HG03066 (cell line): ENCODE results near the gene TIAM2.

ENCODE experiments used
- ATAC-seq: cut with Tn5 transposase; IDR thresholded peaks from one replicate; pipeline ENCODE4 v1.9.1; 2021; ENCODE audit warnings: low read depth; ENCODE audit not compliant: unreplicated experiment

The TIAM2 gene

DNA sequence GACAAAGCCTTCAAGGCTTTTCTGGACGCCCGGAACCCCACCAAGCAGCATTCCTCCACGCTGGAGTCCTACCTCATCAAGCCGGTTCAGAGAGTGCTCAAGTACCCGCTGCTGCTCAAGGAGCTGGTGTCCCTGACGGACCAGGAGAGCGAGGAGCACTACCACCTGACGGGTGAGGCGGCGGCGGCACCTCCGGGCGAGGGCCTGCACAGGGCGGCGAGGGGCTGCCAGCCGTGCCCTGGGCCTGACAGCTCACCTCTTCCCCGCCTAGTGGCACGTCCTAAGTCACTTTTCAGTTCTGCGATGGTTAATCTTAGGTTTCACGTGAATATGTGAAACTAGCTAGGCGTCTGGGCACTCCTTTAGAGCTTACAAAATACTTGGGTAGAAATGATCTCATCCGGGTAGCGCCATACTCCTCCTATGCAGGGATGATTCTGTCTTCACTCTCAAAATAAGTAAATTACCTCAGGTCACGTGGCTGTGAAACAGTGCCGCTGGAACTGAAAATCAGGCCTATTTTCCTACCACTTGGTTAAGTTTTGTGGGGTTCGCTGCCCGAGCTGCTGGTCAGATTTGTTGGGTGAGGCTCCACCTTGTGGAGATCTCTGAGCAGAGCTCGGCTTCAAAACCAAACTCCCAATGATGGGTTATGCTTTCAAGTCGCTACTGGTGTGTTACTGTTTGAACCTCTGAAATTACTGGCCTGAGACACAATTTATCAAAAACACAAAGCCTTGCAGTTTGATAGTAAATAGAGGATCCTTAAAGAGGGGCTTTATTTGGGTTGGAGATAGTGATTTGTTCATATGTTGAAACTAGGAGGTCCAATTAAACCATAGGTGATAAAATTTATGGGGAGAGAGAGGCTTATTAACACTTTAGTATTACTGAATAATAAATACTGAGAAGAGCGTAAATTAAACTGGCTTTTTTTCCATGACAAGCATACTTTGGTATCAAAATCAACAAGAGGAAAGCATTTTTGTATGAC lies 253.2 kb downstream of the TIAM2 start:
- ATAC-seq: no peak

DNA sequence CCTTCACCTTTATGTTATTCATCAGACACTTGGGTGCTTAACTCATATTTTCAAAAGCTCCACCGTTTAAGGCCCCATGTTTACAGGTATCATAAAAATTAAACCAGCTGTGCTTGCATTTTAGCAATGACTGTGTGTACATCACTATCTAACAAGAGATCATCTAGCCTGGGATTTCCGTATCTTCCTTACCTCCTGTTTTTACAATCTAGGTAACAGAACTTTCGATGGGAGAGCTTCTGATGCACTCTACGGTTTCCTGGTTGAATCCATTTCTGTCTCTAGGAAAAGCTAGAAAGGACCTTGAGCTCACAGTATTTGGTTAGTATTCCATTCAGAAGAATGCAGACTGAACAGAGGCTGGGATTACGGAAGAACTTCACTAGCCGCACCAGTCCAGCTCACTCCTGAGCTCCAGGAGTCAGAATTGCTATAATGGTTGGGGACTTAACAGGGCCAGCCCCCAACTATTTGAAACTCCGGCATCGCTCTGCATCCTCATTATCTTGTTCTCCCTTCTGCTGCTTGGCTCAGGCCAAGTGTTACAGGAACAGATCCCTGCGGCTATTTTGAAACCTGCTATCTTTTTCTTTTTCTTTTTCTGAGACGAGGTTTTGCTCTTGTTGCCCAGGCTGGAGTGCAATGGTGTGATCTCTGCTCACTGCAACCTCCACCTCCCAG lies 255.7 kb downstream of the TIAM2 start:
- ATAC-seq: no peak

DNA sequence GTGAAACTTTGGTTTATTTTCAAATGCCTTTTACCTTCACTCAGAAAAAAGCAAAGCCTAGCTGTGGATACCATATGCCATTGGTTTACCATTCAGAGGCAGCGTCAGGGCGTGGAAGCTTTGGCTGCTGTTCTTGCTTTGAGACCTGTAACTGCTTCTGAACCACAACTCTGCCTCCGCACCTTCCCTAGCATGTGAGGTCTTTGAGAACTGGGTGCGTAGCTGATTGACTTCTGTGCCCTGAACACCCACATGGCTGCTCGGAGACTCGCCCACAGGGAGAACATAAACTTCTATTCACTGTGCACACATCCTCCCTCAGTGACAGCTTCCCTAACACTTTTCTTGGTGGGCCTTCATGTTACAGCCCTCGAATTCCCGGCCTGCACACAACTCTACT lies 257.5 kb downstream of the TIAM2 start:
- no peak for ATAC-seq

DNA sequence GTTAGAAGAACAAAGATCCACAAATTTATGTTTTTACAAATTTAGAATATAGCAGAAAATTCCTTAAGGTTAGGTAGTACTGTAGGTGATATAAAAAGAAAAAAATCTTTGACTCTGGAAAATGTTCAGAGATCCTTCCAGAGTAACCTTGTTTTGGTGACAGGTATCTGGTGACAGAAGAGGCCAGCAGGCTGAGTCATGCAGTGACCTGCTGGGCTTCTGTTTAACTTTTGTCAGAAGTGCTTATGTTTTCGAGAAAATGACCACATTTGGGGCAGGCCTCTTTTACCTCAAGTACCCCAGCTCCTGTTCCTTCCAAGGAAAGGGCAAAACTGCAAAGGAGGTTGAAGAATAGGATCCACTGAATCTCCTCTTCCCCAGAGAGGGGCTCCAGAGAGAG lies 258.2 kb downstream of the TIAM2 start:
- ATAC-seq: no peak

DNA sequence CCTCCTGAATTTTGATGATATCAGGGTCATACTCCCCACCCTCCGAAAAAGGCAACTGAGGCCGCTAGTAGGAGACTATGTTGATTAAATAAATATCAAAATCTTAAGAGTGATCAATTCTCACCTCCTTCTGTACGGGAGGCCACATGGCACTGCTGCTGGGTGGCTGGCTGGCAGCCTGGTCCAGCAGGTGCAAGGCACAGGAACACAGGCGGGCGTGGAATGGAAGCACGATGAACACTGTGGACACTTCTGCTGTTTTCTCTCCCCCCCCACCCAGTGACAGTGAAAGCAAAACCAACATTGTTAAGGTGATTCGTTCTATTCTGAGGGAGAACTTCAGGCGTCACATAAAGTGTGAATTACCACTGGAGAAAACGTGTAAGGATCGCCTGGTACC lies 259.0 kb downstream of the TIAM2 start:
- no peak for ATAC-seq

DNA sequence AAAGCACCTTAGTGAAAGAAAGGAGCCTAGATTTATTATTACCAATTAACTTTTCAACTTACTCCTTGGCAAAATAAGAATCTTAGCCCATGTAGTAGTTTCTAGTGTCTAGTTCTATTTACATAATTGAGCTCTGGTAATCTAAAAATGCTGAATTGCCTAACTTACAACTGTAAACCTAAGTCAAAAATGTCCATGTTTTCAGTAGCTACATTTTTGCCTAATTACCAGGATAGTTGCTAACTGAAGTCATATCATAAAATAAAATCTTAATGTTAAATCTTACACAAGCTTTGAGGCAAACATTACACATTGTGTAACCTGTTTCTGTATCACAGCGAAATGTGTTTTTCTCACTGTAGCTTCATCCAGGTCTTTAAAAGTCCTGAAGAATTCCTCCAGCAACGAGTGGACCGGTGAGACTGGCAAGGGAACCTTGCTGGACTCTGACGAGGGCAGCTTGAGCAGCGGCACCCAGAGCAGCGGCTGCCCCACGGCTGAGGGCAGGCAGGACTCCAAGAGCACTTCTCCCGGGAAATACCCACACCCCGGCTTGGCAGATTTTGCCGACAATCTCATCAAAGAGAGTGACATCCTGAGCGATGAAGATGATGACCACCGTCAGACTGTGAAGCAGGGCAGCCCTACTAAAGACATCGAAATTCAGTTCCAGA lies 261.1 kb downstream of the TIAM2 start:
- no peak for ATAC-seq

DNA sequence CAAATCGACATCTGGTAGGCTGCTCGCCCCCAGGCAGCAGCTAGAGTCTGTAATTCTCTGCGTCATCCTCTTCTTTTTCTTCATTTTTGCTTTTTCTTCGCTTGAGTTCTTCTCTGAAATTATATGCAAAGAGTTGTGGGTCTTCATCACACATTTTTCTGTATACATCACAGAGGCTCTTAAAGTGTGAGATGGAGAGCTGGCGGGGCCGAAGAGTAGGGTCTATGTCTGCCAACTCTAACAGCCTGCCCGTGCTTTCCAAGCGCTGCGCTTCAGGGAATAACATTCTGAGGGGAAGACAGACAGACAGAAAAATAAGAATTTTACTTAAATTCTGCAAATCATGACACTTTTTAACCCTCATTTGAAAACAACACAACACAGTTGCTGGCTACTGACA lies 262.7 kb downstream of the TIAM2 start:
- ATAC-seq: no peak

DNA sequence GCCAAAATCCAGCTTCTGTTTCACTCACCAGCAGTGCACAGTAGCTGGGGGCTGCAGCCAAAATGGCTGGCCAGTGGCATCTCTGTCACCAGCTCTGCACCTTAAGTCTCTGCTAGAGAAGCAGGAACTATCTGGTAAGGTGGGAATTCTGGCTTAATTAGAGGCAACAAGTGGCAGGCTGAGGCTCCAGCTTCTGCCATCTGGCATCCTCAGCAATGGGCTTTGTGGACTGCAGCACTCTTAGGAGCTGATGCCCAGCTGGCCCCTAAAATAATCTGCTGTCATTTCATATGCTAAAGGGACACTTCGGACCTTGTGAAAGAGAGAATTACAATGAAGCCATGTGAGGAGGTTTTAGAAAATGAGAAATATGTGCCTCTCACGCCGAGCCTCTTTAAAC lies 264.1 kb downstream of the TIAM2 start:
- no peak for ATAC-seq

DNA sequence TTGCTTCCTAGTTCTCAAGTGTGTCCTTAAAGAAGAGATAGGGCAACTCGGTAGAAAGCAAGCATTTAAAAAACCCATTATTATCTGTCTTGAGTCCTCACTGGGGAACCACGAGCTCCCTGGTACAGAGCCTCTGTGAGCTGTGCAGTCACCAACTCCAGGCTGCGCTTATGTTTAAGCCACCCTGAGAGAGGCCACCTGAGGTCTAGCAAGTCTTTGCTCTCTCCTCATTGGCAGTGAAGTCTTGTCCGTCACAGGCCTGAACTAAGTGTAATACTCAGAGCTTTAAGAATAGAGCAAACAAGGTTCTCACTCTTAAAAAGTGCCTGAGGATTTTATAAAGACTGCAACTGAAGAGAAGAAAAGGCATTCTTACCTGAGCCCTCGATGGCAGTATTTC lies 264.8 kb downstream of the TIAM2 start:
- ATAC-seq: no peak

DNA sequence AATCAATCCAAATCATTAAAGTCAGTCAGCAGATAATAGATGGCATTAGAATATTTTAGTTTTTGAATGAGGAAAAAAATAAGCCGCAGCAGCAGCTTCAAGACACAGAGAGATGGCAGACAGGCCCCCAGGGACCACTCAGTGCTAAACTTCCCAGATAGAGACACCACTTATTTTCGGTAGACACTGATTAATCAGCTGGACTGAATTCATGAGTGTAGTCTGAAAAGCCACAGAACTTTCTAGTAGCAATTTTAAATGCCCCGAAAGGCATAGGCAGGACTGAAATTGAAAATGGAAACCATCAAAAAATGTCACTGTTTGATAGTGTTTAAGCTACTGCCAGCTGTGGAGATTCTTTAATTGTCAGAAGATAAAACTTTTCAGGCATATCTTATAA lies 265.6 kb downstream of the TIAM2 start:
- ATAC-seq: no peak

DNA sequence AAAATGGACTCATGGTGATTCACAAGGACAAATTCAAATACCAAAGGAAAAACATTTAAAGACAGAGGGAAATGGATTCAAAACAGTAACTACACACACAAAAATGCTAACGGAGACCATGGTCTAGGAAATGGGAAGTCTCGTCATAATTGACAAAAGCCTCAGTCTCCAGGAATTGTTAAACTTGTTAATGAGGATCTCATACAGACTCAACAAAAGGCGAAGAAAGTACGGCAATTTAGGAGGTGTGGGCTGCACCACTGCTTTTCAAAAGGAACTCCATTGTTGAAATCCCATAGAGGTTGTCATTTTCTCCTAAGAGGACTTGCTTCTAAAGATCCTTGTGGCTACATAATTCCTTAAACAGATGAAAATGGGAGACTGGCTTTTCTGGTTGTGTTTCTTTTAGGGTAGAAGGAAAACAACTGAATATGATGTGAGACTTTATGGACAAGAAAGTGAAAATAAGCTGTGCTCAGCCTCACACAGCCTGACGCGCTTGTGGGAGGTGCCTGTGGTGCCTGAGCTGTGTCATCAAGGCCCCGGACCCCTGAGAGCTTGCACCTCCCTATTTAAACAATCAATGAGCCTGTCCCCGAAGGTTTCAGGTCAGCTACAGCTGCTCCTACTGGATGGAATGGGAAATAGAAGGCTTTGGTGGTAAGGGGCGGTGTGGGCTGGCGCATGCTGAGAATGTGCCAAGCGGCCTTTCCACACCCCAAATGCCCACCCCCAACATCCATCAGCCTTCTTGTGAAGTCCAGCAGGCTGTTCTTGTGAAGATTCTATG lies 266.2 kb downstream of the TIAM2 start:
- ATAC-seq: no peak

DNA sequence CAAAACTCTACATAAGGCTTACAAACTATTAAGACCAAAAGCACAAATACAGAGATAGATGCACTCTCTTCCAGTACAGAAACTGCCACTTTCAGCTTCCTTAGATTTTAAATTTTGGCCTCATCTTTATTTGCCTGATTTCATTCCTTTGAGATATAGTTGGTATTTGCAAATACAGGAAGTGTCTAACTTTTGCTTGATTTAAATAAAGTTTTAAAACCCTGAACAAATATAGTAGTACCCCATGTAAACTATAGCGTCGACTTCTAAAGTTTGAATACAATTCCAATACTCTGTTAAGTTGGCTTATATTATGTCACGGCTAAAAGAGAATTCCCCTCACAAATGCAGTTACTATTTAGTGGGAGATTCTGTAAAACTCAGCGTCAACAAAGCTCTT lies 267.5 kb downstream of the TIAM2 start:
- ATAC-seq: no peak

DNA sequence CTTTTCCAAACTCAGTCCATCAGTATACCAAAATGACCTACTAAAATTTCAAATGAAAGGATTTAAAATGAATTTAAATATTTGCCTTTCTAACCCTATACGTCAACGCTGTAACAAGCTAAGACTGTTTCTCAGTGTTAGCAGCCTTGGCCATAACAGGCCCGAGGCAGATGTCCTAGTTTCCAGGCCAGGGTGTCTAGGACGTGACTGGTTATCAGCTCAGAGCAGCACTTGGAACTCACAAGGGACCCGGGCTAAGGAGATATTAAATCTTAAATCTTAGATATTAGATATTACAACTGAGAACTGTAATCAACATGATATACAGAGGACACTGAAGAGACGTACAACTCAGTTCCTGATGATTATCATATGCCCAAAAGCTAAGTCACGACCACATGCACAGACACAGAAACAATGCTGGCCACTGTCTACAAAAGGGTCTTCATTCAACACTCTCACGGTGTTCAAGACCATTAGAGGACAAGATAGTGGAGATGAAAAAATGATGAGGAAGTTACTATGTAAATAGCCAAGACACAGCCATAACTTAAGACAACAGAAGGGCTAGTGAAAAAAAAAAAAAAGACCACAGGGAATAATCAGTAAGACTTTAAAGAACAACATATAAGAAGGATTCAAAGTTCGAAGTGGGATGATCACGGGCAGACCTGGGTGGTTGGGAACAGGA lies 268.4 kb downstream of the TIAM2 start, which contains the start of gene CLDN20:
TSS of gene CLDN20 (plus strand) at position 641 of the 691 bp plus-strand sequence. CDS start 11,707 bp downstream, outside the sequence.
- no peak for ATAC-seq

DNA sequence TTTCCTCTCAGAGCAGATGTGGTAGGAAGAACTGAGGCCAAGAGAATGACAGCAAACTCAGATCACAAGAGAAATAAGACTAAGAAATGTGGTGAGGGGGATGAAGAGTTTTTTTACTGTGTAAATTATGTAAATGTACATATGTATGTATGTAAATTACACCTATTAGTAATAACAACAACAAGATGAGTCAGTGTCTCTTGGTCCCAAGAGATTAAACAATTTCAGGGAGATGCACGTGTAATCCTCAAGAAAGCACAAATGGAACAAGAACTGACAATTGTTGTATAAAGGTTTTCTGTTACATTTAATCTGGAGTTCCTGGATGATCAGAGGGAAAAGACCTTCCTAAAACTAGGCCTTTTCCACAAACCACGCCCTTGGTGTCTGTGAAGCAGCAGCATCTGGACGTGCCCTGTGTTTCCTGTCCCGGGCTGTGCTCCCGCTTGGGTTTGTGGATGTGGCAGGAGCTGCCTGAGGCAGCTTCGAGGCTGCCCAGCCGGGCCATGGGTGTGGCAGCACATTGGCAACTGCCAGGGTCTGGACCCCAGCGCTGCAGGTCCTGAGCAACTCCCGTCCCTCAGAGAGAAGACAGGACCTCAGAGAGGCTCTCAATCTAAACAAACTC lies 269.7 kb downstream of the TIAM2 start:
- no peak for ATAC-seq

DNA sequence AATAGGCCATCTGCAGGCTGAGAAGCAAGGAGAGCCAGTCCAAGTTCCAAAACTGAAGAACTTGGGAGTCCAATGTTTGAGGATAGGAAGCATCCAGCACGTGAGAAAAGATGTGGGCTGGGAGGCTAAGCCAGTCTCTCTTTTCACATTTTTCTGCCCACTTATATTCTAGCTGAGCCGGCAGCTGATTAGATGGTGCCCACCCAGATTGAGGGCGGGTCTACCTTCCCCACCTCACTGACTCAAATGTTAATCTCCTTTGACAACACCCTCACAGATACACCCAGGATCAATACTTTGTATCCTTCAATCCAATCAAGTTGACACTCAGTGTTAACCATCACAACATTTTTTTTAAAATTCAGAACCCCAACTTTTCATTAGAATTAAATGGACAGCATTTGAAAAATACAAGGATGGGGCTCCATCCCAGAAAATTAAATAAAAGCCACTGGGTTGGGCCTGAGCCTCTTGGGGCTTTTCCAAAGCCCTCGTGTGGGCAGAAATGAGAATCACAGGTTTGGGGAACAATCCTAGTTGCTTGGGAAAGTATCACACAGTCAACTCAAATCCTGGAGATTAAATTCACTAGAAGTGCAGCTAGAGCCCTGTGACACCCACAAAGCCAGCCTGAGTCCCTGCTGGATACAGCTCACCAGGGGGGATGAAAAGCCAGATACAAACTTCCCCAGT lies 270.9 kb downstream of the TIAM2 start:
- no peak for ATAC-seq

DNA sequence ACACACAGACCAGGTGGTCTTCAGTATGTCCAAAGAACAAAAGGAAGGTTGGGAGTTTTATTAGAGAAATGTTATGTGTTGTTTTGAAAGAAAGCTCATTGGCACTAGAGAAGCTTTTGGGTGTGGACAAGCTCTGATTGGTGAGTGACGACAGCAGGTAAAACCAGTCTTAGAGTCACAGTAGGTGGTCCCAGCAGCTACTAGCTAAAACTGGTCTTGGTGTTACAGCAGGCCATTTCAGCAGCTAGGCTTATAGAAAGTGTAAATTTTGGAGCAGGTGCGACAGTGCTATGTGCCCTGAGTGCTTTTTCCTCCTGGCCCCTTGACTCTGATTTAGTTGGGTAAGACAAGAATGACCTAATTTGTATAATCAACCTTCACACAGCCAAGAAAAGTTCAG lies 272.3 kb downstream of the TIAM2 start:
- ATAC-seq: no peak

DNA sequence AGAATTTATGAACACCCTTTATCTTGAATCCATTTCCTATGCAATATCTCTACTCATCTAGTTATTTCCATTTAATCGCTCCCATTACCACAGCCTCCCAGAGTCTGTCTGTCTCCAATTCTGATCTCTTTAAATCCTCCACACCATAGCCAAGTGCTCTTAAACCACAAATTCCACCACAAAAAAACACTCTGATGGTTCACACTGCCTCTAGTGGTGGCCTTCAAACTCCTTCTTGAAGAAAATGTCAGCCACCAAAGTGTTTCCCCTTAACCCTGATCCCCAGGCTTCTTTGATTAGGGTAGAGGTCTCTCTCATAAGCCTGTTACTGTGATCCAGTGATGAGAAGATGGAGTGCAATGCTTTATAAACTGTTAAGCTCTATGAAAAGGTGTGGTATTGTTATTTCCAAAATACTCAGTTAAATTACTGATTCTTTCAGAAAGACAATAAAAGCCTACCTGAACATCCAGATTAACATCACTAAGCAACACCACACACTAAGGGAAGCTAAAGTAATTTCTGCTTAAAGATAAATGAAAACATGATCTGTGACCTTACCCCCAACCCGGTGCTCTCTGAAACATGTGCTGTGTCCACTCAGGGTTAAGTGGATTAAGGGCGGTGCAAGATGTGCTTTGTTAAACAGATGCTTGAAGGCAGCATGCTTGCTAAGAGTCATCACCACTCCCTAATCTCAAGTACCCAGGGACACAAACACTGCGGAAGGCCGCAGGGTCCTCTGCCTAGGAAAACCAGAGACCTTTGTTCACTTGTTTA lies 273.2 kb downstream of the TIAM2 start:
- ATAC-seq: peak; percentile 59

DNA sequence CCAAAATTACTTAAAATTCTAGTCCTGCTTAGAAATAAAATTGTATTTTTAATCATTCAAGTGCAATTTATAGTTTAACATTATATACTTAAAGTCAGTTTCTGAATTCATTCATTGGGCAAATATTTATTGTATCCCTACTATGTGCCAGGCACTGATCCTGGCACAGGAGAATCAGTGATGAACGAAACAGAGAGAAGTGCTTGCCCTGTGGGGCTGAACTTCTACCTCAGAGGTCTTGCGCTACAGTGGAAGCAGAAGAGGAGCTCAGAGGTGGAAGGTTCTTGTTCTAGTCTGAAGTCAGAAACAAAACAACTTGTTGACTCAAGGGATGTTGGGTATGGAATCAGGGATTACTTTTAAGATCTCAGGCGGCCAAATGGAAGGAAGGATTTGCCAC lies 274.6 kb downstream of the TIAM2 start:
- no peak for ATAC-seq
